ENCODE measurements around the gene CALY.

CALY gene

DNA sequence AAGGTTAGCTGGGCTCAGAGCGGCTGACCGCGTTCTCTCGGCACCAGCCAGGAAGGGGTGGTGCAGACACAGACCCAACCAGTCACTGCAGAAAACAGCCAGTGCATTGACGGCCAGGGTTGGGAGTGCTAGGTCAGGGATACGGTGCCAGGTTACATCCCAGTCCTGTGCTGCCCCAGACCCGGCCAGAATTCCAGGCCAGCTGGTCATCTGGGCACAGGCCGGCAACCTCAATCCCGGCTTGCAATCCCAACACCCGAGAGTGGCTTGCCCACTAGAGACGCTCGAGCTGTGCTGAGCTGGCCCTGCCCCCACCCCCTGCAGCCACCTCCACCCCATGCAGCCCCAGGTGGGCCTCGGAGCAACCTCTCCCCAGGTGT is 14.2 kb upstream of the CALY start:
- no peak for DNase-seq

- no peak for DNase-seq
Measured at GRCh38 chr10:133350283-133350949, 13.7 kb upstream of the CALY start.

- no peak for DNase-seq
Measured at GRCh38 chr10:133349577-133350011, 12.9 kb upstream of the CALY start.

- no peak for DNase-seq
Measured at GRCh38 chr10:133349160-133349568, 12.5 kb upstream of the CALY start.

- no peak for DNase-seq
Measured at GRCh38 chr10:133347710-133348517, 11.2 kb upstream of the CALY start.

DNA sequence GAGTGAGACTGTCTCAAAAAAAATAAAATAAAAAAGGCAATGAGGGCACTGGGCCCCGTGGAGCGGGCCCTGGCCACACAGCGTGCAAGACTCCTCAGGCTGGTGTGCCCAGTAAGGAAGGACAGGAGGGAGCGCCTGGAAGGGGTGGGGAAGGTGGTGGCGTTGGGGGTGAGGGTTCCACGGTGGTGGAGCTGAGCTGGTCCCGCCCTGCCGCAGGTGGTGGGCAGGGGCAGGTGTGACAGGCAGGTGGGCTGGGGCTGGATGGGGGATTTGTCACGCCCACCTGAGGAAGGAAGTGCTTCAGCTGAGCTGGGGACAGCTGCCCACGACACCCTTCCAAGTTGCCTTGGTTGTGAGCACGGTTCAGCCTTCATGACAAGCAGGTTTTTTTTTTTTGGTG is 9.7 kb upstream of the CALY start:
- no peak for DNase-seq

DNA sequence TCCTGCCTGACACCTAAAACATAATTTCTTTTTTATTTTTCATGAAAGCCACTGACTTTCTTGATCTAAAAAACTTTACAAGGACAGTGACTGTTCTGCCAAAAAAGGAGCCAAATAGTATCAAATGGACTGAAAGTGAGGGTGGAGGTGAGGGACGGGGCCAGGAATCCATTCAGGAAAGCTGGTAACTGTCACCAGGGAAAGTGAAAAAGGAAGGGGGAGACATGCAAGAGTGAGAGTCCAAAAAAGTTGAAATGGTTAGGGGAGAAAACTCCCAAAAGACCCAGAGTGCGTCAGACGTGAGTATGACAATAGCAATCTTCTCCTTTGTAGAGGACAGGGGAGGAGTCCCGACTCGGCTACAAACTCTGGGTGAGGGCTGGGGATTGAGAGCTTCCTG is 7.5 kb upstream of the CALY start:
- DNase-seq, result no peak

GRCh38 chr10:133343558-133343957 is 6.9 kb upstream of the CALY start:
- no peak for DNase-seq

- no peak for DNase-seq
Measured at GRCh38 chr10:133342942-133343341, 6.2 kb upstream of the CALY start.

- no peak for DNase-seq
Measured at GRCh38 chr10:133341983-133342382, 5.3 kb upstream of the CALY start.

DNA sequence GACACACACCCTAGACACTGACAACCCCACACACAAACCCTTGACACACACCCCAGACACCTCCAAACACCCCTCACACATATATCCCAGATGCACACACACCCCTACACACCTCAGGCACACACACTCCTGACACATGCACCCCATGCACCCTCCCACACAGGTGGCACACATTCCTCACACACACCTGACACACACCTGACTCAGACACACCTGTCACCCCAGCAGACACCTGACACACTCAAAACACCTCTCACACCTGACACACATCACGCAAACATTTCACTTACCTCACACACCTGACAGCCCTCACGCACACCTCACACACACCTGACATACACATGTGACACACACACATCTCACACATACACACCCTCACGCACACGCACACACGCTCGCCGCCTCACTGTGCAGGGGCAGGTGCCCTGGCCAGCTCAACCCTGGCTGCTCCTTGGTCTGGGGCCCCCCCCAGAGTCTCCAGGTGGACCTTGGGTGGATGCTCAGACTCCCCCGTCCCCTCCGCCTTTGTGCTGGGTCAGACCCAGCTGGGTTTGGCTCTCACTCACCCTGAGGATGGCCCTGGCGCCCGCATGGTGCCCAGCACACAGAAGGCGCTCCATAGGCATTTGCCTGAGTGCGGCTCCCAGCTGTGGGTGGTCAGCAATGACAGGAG is 3.1 kb upstream of the CALY start:
- no peak for DNase-seq

- DNase-seq, result no peak
Measured at GRCh38 chr10:133338080-133339071, 1.7 kb upstream of the CALY start.

DNA sequence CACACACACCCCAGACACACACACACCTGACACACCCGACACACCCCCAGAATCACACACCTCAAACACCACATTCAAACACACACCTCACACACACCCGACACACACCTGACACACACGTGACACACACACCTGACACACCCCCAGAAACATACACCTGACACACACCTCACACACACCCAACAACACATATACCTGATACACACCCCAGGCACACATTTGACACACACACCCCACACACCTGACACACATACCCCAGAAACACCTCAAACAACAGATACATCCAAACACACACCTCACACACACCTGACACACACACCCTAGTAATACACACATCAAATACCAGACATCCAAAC is 652 bp upstream of the CALY start:
- no peak for DNase-seq

- DNase-seq, result no peak
Measured at GRCh38 chr10:133336118-133336576, 549 bp downstream of the CALY start.

GRCh38 chr10:133335246-133336117 is 1.2 kb downstream of the CALY start:
- peak; percentile 85 for DNase-seq

GRCh38 chr10:133334503-133335245 is 2.0 kb downstream of the CALY start:
- no peak for DNase-seq

DNA sequence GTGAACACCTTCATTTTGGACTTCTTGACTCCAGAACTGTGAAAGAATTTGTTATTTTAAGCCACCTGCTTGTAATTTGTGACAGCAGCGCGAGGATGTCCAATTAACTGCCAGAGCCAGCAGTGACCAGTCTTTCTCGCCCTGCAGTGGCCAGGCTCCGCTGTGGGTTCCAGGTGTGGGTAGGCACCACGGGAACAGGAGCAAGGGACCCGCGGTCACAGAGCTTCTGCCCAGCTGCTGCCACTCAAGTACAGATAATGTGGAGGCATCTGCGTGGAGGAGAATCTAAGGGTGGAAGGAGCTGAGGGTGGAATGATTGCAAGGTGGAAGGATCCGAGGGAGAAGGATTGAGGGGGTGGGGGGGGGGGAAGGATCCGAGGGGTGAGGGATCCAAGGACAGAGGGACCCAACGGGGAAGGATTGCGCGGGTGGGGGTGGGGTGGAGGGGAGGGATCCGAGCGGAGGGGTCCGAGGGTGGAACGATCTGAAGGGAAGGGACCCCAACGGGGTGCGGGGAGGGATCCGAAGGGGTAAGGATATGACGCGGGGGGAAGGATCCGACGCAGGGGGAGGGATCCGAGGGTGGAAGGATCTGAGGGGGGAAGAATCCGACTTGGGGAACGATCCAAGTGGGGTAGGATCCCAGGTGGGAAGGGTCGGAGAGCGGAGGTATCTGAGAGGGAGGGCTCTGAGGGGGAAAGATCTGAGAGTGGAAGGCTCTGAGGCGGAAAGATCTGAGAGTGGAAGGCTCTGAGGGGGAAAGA is 3.6 kb downstream of the CALY start:
- DNase-seq, result no peak

DNA sequence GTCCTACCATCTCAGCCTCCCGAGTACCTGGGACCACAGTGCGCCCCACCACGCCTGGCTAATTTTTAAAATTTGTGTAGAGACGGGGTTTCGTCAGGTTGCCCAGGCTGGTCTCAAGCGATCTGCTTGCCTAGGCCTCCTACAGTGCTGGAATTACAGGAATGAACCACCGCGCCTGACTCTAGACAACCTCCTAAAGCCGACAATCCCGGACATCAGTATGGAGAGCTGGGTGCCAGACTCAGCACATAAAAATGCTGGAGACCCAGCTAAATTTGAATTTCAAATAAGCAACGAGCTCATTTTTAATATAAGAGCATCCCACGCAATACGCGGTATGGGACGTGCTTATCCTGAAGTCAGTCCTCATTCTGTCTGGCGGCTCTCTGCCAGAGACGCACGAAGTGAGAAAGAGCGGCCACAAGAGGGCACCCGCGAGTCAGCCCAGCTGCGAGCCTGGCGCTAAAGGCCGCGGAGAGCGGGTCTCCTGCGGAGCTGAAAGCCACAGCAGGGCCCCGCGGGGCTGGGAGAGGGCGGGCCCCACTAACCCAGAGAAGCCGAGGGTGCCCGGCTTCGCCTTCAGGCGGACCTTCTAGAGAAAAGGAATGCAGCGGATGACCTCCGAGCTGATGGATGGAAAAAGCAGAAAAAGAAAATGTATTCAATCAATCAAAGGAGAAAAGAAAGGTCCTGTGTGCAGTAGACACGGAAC is 7.0 kb downstream of the CALY start:
- peak; percentile 91 for DNase-seq
